Measurements from ENCODE around the gene SPAM1.

The SPAM1 gene

DNA sequence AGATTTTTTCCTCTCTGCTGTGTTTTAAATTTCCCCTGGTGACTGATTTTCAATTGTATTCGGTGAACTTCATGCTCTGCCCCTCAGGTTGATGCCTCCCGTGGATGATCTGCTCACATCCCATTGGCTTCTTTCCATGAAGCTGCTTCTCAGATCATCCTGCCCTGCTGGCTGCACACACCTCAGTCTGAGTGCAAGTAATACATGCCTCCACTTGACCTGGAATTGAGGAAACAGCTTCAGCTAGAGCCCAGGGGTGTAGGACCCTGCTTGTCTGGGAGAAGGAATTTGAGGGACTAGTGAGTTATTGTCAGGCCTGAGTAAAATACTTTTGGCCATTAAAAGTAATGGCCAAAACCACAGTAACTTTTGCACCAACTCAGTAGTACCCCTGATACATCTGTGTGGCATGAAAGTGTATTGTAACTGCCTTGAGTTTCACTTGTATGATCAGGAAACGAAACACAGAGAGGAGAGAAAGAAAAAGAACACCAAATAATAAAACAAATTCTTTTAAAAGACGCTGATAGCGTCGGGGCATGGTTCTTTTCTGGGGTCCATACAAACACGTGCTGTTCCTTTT lies 49.4 kb downstream of the SPAM1 start:
- H3K4me3 ChIP-seq (ENCODE audit: low read depth, low read length) = no peak overlapping the region
- DNase-seq (ENCODE audit: low read depth) = no peak
- TF ChIP-seq, protein P1, sequence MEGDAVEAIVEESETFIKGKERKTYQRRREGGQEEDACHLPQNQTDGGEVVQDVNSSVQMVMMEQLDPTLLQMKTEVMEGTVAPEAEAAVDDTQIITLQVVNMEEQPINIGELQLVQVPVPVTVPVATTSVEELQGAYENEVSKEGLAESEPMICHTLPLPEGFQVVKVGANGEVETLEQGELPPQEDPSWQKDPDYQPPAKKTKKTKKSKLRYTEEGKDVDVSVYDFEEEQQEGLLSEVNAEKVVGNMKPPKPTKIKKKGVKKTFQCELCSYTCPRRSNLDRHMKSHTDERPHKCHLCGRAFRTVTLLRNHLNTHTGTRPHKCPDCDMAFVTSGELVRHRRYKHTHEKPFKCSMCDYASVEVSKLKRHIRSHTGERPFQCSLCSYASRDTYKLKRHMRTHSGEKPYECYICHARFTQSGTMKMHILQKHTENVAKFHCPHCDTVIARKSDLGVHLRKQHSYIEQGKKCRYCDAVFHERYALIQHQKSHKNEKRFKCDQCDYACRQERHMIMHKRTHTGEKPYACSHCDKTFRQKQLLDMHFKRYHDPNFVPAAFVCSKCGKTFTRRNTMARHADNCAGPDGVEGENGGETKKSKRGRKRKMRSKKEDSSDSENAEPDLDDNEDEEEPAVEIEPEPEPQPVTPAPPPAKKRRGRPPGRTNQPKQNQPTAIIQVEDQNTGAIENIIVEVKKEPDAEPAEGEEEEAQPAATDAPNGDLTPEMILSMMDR (IDR thresholded peaks at IDR 0.05; ENCODE audit: control insufficient read depth, extremely low read depth, insufficient read depth) = no peak

DNA sequence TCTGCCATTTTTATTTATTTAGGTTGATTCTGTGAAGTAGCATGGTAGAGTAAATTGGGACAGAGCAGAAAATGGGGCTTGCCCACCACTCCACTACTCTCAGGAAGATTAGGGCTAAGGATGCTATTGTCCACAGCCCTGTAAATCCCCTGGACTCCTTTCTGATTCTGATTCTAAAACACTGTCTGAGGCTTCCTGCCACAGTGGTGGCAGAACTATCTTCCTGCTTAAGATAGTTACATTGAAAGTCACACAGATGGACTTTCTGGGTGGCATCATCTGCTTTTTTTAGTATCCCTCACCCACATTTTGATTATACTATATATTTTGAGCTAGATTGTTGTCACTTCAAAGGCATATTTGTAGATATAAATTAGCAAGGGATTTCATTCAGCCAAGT lies 50.0 kb downstream of the SPAM1 start:
- TF ChIP-seq, protein P1 (IDR thresholded peaks at IDR 0.05; ENCODE audit: control insufficient read depth, extremely low read depth, insufficient read depth) = no peak

DNA sequence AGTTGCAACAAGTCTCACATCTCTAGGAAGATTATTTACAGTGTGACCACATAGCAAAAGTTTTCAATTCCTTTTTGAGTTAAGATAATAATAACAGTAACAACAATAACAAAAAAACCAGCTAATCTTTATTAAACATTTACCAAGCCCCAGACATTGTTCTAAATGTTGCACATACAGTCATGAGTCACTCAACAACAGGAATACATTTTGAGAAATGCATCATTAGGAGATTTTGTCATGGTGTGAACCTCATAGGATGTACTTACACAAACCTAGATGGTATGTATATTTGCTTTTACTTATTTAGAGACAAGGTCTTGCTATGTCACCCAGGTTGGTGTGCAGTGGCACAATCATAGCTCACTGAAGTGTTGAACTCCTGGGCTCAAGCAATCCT lies 52.0 kb downstream of the SPAM1 start:
- H3K4me3 ChIP-seq (ENCODE audit: low read depth, low read length) = no peak overlapping the region
- DNase-seq (ENCODE audit: low read depth) = no peak
- TF ChIP-seq, protein P1 (IDR thresholded peaks at IDR 0.05; ENCODE audit: control insufficient read depth, extremely low read depth, insufficient read depth) = no peak

More for the DNA sequence above, 50.0 kb downstream of the SPAM1 start:
- no peak overlapping the region for H3K4me3 ChIP-seq (ENCODE audit: low read depth, low read length)
- DNase-seq (ENCODE audit: low read depth) = no peak

DNA sequence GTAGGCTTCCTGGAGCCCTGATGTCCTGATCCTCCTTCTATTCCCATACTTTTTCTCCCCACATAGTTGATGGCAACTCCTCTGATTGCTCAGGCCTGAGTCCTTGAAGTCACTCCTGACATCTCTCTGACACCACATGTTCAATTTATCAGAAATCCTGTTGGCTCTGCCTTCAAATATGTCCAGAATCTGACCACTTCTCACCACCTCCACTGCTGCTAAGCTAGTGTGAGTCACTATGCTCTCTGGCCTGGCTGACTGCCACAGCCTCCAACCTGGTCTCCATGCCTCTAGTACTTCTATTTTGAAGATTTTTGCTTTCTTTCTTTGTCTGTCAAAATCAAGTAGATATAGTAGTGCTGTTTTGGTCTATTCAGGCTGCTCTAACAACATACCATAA lies 54.8 kb downstream of the SPAM1 start:
- no peak for DNase-seq (ENCODE audit: low read depth)
- TF ChIP-seq, protein P1 (IDR thresholded peaks at IDR 0.05; ENCODE audit: control insufficient read depth, extremely low read depth, insufficient read depth) = no peak
- H3K4me3 ChIP-seq (ENCODE audit: low read depth, low read length) = no peak overlapping the region

DNA sequence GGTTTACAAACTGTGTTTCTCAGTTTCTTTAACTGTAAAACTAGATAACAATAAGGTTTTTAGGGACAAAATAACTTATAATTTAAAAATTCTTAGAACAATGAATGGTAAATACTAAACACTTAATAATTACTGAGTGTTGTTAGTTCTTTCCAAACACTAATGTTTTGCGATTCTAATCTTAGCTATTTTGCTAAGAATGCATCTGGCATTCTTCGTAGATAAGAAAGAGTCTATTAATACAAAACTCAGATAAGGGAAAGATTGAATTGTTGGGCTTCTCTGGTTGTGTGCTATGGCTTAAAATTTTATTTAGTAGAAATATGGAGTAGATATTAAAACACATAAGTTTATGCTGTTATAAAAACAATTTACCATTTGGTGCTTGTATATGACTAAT lies 62.4 kb downstream of the SPAM1 start:
- TF ChIP-seq, protein P1 (IDR thresholded peaks at IDR 0.05; ENCODE audit: control insufficient read depth, extremely low read depth, insufficient read depth) = no peak
- DNase-seq (ENCODE audit: low read depth) = no peak
- H3K4me3 ChIP-seq (ENCODE audit: low read depth, low read length) = no peak overlapping the region

DNA sequence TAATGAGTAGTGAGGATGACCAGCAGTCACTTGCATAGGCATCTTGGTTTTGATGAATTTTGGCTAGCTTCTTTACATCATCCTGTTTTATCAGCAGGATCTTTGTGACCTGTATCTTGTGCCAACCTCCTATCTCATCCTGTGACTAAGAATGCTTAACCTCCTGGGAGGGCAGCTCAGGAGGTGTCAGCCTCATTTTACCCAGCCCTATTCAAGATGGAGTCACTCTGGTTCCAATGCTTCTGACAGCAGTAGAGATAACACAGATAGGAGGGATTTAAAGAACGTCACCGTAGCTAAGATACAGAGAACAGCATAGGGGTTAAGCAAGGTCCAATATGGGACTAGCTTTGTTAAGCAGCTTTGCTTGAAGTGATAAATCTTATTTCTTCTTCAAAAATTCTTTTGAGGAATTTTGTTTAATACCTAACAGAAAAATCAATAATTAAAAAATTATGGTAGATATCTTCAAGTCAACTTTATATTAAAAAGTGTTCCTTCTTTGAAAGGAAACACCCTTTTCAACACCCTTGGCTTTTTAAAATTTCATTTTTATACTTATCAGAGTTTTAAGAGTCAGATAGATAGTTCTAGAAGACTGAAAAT lies 68.0 kb downstream of the SPAM1 start:
- no peak overlapping the region for H3K4me3 ChIP-seq (ENCODE audit: low read depth, low read length)
- no peak for DNase-seq (ENCODE audit: low read depth)
- TF ChIP-seq, protein P1 (IDR thresholded peaks at IDR 0.05; ENCODE audit: control insufficient read depth, extremely low read depth, insufficient read depth) = no peak

DNA sequence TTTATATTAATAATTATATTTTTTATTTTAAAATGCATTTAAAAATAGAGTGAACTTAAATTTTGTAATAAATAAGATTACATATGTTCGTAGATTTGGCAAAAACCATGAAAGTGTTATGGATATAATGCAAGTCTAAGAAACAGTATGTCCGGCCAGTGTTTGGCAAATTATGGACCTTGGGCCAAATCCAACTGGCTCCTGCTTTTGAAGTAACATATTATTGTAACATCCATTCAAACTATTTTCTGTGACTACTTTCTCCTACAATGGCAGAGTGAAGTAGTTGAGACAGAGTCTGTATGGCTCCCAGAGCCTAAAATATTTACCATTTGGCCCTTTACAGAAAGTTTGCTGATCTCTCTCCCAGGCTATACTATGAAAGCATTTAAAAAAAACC lies 69.0 kb downstream of the SPAM1 start:
- TF ChIP-seq, protein P1 (IDR thresholded peaks at IDR 0.05; ENCODE audit: control insufficient read depth, extremely low read depth, insufficient read depth) = no peak
- DNase-seq (ENCODE audit: low read depth) = no peak
- H3K4me3 ChIP-seq (ENCODE audit: low read depth, low read length) = no peak overlapping the region

Data from LNCaP clone FGC (cell line).